Heart left ventricle (tissue), 16 donors: ENCODE results near the gene VEGFB. TPM values are rescaled to one million over a fixed set of nuclear protein-coding genes. Genes with fewer than 3 reads are reported as not detected.
A peak's percentile ranks its signal among the peaks of the same experiment; 100 is the strongest.

ENCODE experiments used
- ATAC-seq, 4 donors: fragments of 200-7000 bp; cut with Tn5 transposase; one replicate each; pipeline ENCODE4 v1.9.1; 2020 to 2022; ENCODE audit warnings: moderate library complexity in 4 of 4, mild to moderate bottlenecking in 3 of 4, moderate number of reproducible peaks in 1 of 4
- DNase-seq, 5 donors: peaks; one replicate each; pipeline ENCODE4 v3.0.0-alpha.2; 2020
- H3K27ac ChIP-seq, 12 donors: fragments of 200-600 bp; sonication (generic) in 4 of 12; one replicate each; pipeline versions ENCODE4 v1.5.0 to v1.8.0; 2016 to 2022; ENCODE audit warnings: mild to moderate bottlenecking in 2 of 12
- H3K27me3 ChIP-seq, 9 donors: fragments of 200-600 bp; sonication (generic) in 2 of 9; one replicate each; pipeline versions ENCODE4 v1.5.1 to v1.8.0; 2016 to 2022; ENCODE audit warnings: mild to moderate bottlenecking in 3 of 9
- H3K36me3 ChIP-seq, 9 donors: fragments of 200-600 bp; sonication (generic) in 2 of 9; one replicate each; pipeline versions ENCODE4 v1.5.0 to v1.8.0; 2018 to 2022; ENCODE audit warnings: mild to moderate bottlenecking in 2 of 9
- H3K4me1 ChIP-seq, 12 donors: fragments of 200-600 bp; sonication (generic) in 4 of 12; one replicate each; pipeline versions ENCODE4 v1.5.0 to v1.8.0; 2016 to 2022; ENCODE audit warnings: mild to moderate bottlenecking in 3 of 12
- H3K4me3 ChIP-seq, 12 donors: fragments of 200-600 bp; sonication (generic) in 4 of 12; one replicate each; pipeline versions ENCODE4 v1.5.0 to v1.8.0; 2017 to 2022; ENCODE audit warnings: mild to moderate bottlenecking in 9 of 12, moderate library complexity in 4 of 12
- H3K9me3 ChIP-seq, 12 donors: fragments of 200-600 bp; sonication (generic) in 4 of 12; one replicate each; pipeline versions ENCODE4 v1.5.0 to v1.8.0; 2016 to 2022; ENCODE audit warnings: mild to moderate bottlenecking in 1 of 12
- CTCF ChIP-seq, 12 donors: fragments of 200-600 bp; sonication (generic) in 4 of 12; IDR thresholded peaks; one replicate each; pipeline versions ENCODE4 v1.5.0 to v1.8.0; 2018 to 2022; ENCODE audit warnings: antibody characterized with exemption in 12 of 12, mild to moderate bottlenecking in 5 of 12
- POLR2A ChIP-seq, 2 donors: fragments of 450-650 bp; IDR thresholded peaks; one replicate each; pipeline ENCODE4 v1.6.1; 2017; ENCODE audit warnings: antibody characterized with exemption in 2 of 2, mild to moderate bottlenecking in 2 of 2, moderate library complexity in 2 of 2
- WGBS, 4 donors: extraction: QIAGEN DNeasy Blood & Tissue Kit in 2 of 4; methylation state at CpG; one replicate each; pipeline versions ENCODE4 v1.1.5 to v1.1.7; 2013 to 2018; 5-methylcytosine and 5-hydroxymethylcytosine counted together
- intact Hi-C, 10 donors: fragments of 100-400 bp; cut with DNase I; formaldehyde crosslinking; loops; one replicate each; pipeline versions ENCODE4 v1.11.1 to v1.14.2; 2022
- polyA plus RNA-seq, 2 donors: library from polyadenylated mRNA; stranded (reverse); fragments of 200-250 nt; gene quantifications; one replicate each; pipeline ENCODE4 v1.2.3, GENCODE V29; 2013
- total RNA-seq, 9 donors: library from RNA; depleted of rRNA in 2 of 9; stranded (reverse); fragments of >200 nt in 2 of 9; fragmentation: NEBNext Ultra II Directional in 3 of 9; extraction: Animal tissue kit (Norgen Biotek cat#: 25700) in 3 of 9; gene quantifications; one replicate each; pipeline versions ENCODE4 v1.1.0 to v1.2.4, GENCODE V29; 2016 to 2023
- donor health status: ischemic (EF 13 %, LVEDD 7.1; RV severe dilation, severe dysfunction).
- donor health status: healthy with polysubstance abuse.
- donor health status: DM: no; HTN: yes; CAD: no.
- donor health status: DM: no; HTN: no; CAD: no.
- donor health status: ischemic (EF 25% LVEDD 6.9; RV normal size, moderate dysfunction).
- donor health status: ischemic (EF 25% LVEDD 5.7; RV mildly dilated, moderate dysfunction).
- donor health status: healthy.
- donor health status: DM: yes; HTN: yes; CAD: no.
- donor health status: ischemic (EF 35%, LVEDD 5.7; RV mildly dilated, moderate dysfunction).
- donor health status: nonischemic (EF 11% LVEDD 7.7; RV severe dilation, severe dysfunction).
- donor health status: DM: yes; HTN: yes; CAD: no.
- donor health status: PGD.
- donor health status: ischemic (EF 29% LVEDD 5.4; RV normal size, mild dysfunction).
- donor health status: nonischemic (EF 23%, LVEDD 6.1; RV moderate dilation, normal function).

VEGFB gene
- total and polyA plus RNA-seq, 11 donors = 127 to 332 (median 241) TPM

- peak within 1 kb of the TSS; percentile 48 to 86 (median 78) for H3K4me3 ChIP-seq
- H3K36me3 ChIP-seq = no peaks in the 10 kb centered on the region
- no peaks in the 10 kb centered on the region for H3K9me3 ChIP-seq
- peak in 1 of 2 donors; percentile 57 for TF ChIP-seq POLR2A (IDR thresholded peaks at IDR 0.05)
- no peak for TF ChIP-seq CTCF (IDR thresholded peaks at IDR 0.05)
- no peaks in the 10 kb centered on the region for H3K27me3 ChIP-seq
- DNase-seq (peak; percentile 94 to 95 (median 94)), ATAC-seq (peak; percentile 63 to 78 (median 67))
- H3K4me1 ChIP-seq = peaks cover 3 to 73% (median 52%) of the 10 kb centered on the region in 12 donors
- intact Hi-C loops = no loop called here
- H3K27ac ChIP-seq = peak within 1 kb of the TSS; percentile 92 to 98 (median 98)
- 0 to 1% (median 1%) methylated on average over 47 to 62 of the region's 62 CpGs for WGBS, 4 donors
These were observed 4.0 kb upstream of the VEGFB start, which contains the start of gene DNAJC4 for GRCh38 chr11:64230171-64230984. Gene DNAJC4, plus strand, starts transcription at chr11:64230548. Its CDS starts 307 bp downstream, at chr11:64230855.

- intact Hi-C loops = no loop called here
- H3K4me1 ChIP-seq = peaks cover 3 to 74% (median 54%) of the 10 kb centered on the region in 12 donors
- peak overlapping the region; percentile 48 to 86 (median 78) for H3K4me3 ChIP-seq
- peak overlapping the region; percentile 92 to 98 (median 98) for H3K27ac ChIP-seq
- TF ChIP-seq POLR2A (IDR thresholded peaks at IDR 0.05) (no peak), CTCF (IDR thresholded peaks at IDR 0.05) (no peak)
- no peaks in the 10 kb centered on the region for H3K27me3 ChIP-seq
- 10 to 25% (median 14%) methylated on average over 7 to 8 of the region's 8 CpGs for WGBS, 4 donors
- ATAC-seq (no peak), DNase-seq (peak in 1 of 5 donors; percentile 9)
- H3K9me3 ChIP-seq = no peaks in the 10 kb centered on the region
- H3K36me3 ChIP-seq = peaks cover 0 to under 1% (median 0%) of the 10 kb centered on the region in 9 donors
These were observed 3.4 kb upstream of the VEGFB start for GRCh38 chr11:64230985-64231365.

- peaks cover 3 to 75% (median 55%) of the 10 kb centered on the region in 12 donors for H3K4me1 ChIP-seq
- H3K36me3 ChIP-seq = peaks cover 0 to 4% (median 0%) of the 10 kb centered on the region in 9 donors
- WGBS, 4 donors = 87 to 94% (median 91%) methylated on average over 7 of the region's 7 CpGs
- H3K4me3 ChIP-seq = peak overlapping the region in 5 of 12 donors; percentile 68 to 86 (median 76)
- intact Hi-C loops = no loop called here
- ATAC-seq (no peak), DNase-seq (peak in 1 of 5 donors; percentile 26)
- no peak for TF ChIP-seq CTCF (IDR thresholded peaks at IDR 0.05)
- TF ChIP-seq POLR2A (IDR thresholded peaks at IDR 0.05) = no peak
- H3K27ac ChIP-seq = peak overlapping the region in 6 of 12 donors; percentile 39 to 98 (median 96)
- H3K9me3 ChIP-seq = no peaks in the 10 kb centered on the region
- H3K27me3 ChIP-seq = no peaks in the 10 kb centered on the region
These were observed 2.8 kb upstream of the VEGFB start for GRCh38 chr11:64231546-64231945.
